ENCODE results near the gene AGMO. TPM values are rescaled to one million over a fixed set of nuclear protein-coding genes. Genes with fewer than 3 reads are reported as not detected.

AGMO gene
- total and polyA plus RNA-seq, 2 experiments from 2014 or later, result 6.5 to 7.3 TPM

DNA sequence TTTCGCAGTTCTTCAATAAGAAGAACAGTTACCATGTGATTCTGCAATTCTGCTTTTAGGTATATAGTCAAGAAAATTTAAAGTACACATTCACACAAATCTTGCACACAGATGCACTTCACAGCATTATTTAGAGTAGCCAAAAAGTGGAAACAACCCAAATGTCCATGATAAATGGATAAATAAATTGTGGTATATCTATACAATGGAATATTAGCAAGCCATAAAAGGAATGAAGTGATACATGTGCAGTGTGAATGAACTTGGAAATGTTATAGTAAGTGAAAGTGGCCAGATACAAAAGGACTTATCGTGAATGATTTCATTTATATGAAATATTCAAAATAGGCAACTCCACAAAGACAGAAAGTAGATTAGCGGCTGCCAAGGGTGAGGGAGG lies 109.1 kb downstream of the AGMO start:
- Histone ChIP-seq H3K27me3 (no peaks in the 10 kb centered on the region), H3K36me3 (replicated peaks; ENCODE audit: insufficient read depth, low read depth) (no peaks in the 10 kb centered on the region), H3K4me2 (no peak overlapping the region), H4K20me1 (ENCODE audit: insufficient read depth, poor library complexity, severe bottlenecking) (no peaks in the 10 kb centered on the region), H3K4me3 (no peak overlapping the region), H3K4me1 (ENCODE audit: insufficient read depth) (no peaks in the 10 kb centered on the region), H3K79me2 (no peaks in the 10 kb centered on the region), H2AFZ (no peak overlapping the region), H3K9me2 (replicated peaks; ENCODE audit: insufficient read depth) (no peaks in the 10 kb centered on the region), H3K9me3 (ENCODE audit: low read depth) (peaks cover 6% of the 10 kb centered on the region), H3K27ac (no peak overlapping the region)
- TF ChIP-seq EZH2 (IDR thresholded peaks at IDR 0.05; ENCODE audit: borderline replicate concordance) (no peak), EZH2phosphoT487 (IDR thresholded peaks at IDR 0.05; ENCODE audit: low read depth, severe bottlenecking, unreplicated experiment) (no peak)
- TF ChIP-seq, protein P1, sequence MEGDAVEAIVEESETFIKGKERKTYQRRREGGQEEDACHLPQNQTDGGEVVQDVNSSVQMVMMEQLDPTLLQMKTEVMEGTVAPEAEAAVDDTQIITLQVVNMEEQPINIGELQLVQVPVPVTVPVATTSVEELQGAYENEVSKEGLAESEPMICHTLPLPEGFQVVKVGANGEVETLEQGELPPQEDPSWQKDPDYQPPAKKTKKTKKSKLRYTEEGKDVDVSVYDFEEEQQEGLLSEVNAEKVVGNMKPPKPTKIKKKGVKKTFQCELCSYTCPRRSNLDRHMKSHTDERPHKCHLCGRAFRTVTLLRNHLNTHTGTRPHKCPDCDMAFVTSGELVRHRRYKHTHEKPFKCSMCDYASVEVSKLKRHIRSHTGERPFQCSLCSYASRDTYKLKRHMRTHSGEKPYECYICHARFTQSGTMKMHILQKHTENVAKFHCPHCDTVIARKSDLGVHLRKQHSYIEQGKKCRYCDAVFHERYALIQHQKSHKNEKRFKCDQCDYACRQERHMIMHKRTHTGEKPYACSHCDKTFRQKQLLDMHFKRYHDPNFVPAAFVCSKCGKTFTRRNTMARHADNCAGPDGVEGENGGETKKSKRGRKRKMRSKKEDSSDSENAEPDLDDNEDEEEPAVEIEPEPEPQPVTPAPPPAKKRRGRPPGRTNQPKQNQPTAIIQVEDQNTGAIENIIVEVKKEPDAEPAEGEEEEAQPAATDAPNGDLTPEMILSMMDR (IDR thresholded peaks at IDR 0.05; ENCODE audit: poor library complexity), result no peak
- 95% methylated on average over 3 of the region's 3 CpGs for WGBS (ENCODE audit: low lambda C conversion rate, missing lambda C conversion rate)
- no peak for DNase-seq (ENCODE audit: low spot score)

DNA sequence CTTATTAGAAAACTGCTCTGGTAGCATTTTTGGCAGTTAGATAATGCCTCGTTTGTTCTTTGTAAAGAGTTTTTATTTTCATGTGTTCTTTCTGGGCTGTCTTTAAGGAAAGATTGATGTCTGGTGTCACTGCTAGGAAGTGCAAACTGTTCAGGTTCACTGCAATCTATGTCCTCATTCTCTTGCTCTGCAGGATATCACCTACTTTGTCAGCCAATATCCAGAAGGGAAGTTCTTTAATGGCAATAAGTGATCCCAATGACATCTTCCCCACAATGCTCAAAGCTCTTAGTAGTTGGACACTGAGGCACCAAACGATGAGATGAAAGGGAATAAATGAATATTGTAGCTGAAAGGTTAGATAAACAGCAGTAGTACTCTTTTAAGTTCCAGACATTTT lies 115.1 kb downstream of the AGMO start:
- H3K36me3 ChIP-seq (replicated peaks; ENCODE audit: insufficient read depth, low read depth), result no peaks in the 10 kb centered on the region
- H2AFZ ChIP-seq, result no peak overlapping the region
- no peak overlapping the region for H3K4me2 ChIP-seq
- no peaks in the 10 kb centered on the region for H4K20me1 ChIP-seq (ENCODE audit: insufficient read depth, poor library complexity, severe bottlenecking)
- no peaks in the 10 kb centered on the region for H3K27me3 ChIP-seq
- DNase-seq (ENCODE audit: low spot score), result no peak
- 51% methylated on average over 2 of the region's 2 CpGs for WGBS (ENCODE audit: low lambda C conversion rate, missing lambda C conversion rate)
- TF ChIP-seq EZH2phosphoT487 (IDR thresholded peaks at IDR 0.05; ENCODE audit: low read depth, severe bottlenecking, unreplicated experiment) (no peak), EZH2 (IDR thresholded peaks at IDR 0.05; ENCODE audit: borderline replicate concordance) (no peak)
- TF ChIP-seq, protein P1 (IDR thresholded peaks at IDR 0.05; ENCODE audit: poor library complexity), result no peak
- no peaks in the 10 kb centered on the region for H3K9me3 ChIP-seq (ENCODE audit: low read depth)
- no peaks in the 10 kb centered on the region for H3K9me2 ChIP-seq (replicated peaks; ENCODE audit: insufficient read depth)
- H3K79me2 ChIP-seq, result no peaks in the 10 kb centered on the region
- no peak overlapping the region for H3K4me3 ChIP-seq
- H3K27ac ChIP-seq, result no peak overlapping the region
- H3K4me1 ChIP-seq (ENCODE audit: insufficient read depth), result no peaks in the 10 kb centered on the region

DNA sequence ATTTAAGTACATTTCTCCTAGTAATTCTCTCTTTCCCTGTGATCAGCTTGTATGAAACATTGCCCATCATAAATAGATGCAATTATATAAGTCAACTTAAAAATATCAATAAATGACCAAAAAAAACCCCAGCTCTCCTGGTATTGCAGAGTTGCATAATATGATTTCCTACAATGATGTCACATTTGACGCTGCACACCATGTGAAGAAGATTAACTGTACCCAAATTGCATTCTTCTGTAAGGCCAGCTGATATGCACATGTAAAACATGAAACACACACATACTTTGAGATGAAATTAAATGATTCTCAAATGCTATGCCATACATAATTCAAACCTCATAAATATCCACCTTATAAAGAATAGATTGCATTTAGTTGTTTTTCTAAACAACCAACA lies 115.5 kb downstream of the AGMO start:
- Histone ChIP-seq H2AFZ (no peak overlapping the region), H3K79me2 (no peaks in the 10 kb centered on the region), H4K20me1 (ENCODE audit: insufficient read depth, poor library complexity, severe bottlenecking) (no peaks in the 10 kb centered on the region), H3K27ac (no peak overlapping the region), H3K36me3 (replicated peaks; ENCODE audit: insufficient read depth, low read depth) (no peaks in the 10 kb centered on the region), H3K9me3 (ENCODE audit: low read depth) (no peaks in the 10 kb centered on the region), H3K4me1 (ENCODE audit: insufficient read depth) (no peaks in the 10 kb centered on the region), H3K9me2 (replicated peaks; ENCODE audit: insufficient read depth) (no peaks in the 10 kb centered on the region), H3K4me2 (no peak overlapping the region), H3K27me3 (no peaks in the 10 kb centered on the region), H3K4me3 (no peak overlapping the region)
- TF ChIP-seq EZH2phosphoT487 (IDR thresholded peaks at IDR 0.05; ENCODE audit: low read depth, severe bottlenecking, unreplicated experiment) (no peak), EZH2 (IDR thresholded peaks at IDR 0.05; ENCODE audit: borderline replicate concordance) (no peak)
- TF ChIP-seq, protein P1 (IDR thresholded peaks at IDR 0.05; ENCODE audit: poor library complexity), result no peak
- WGBS (ENCODE audit: low lambda C conversion rate, missing lambda C conversion rate), result 0% methylated on average over 1 of the region's 1 CpG
- DNase-seq (ENCODE audit: low spot score), result no peak

DNA sequence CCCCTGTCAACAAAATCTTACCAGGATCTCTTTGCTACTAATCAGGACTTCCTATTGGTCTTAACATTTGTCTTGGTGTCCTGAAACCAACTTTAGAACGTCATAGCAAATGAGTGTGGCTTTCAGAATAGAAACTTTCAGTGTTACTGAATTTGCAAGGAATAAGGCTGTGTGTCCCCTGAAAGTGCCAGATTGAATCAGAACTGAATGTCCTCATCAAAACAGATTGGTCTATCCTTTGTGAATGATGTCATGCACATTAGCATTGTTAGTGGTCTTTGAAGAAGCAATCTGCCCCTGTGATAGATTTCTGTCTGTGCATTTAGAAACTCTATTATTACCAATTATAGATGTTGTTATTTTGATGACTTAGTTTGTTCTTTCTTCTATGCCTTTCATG lies 119.9 kb downstream of the AGMO start:
- no peak overlapping the region for H2AFZ ChIP-seq
- WGBS (ENCODE audit: low lambda C conversion rate, missing lambda C conversion rate), result 72% methylated on average over 1 of the region's 1 CpG
- no peaks in the 10 kb centered on the region for H3K27me3 ChIP-seq
- TF ChIP-seq EZH2phosphoT487 (IDR thresholded peaks at IDR 0.05; ENCODE audit: low read depth, severe bottlenecking, unreplicated experiment), result no peak
- TF ChIP-seq, protein P1 (IDR thresholded peaks at IDR 0.05; ENCODE audit: poor library complexity), result no peak
- no peak for TF ChIP-seq EZH2 (IDR thresholded peaks at IDR 0.05; ENCODE audit: borderline replicate concordance)
- H3K4me2 ChIP-seq, result no peak overlapping the region
- H3K4me3 ChIP-seq, result no peak overlapping the region
- no peak overlapping the region for H3K27ac ChIP-seq
- no peaks in the 10 kb centered on the region for H3K9me3 ChIP-seq (ENCODE audit: low read depth)
- H3K4me1 ChIP-seq (ENCODE audit: insufficient read depth), result no peaks in the 10 kb centered on the region
- H3K79me2 ChIP-seq, result no peaks in the 10 kb centered on the region
- H3K9me2 ChIP-seq (replicated peaks; ENCODE audit: insufficient read depth), result no peaks in the 10 kb centered on the region
- no peak for DNase-seq (ENCODE audit: low spot score)
- H4K20me1 ChIP-seq (ENCODE audit: insufficient read depth, poor library complexity, severe bottlenecking), result no peaks in the 10 kb centered on the region
- no peaks in the 10 kb centered on the region for H3K36me3 ChIP-seq (replicated peaks; ENCODE audit: insufficient read depth, low read depth)

All from hepatocyte (in vitro differentiated cells).